HepG2 (cell line): Measurements from ENCODE around the gene POLR3K. TPM values are rescaled to one million over a fixed set of nuclear protein-coding genes. Genes with fewer than 3 reads are reported as not detected.
A peak's percentile ranks its signal among the peaks of the same experiment; 100 is the strongest.

Experiments used
- ATF7 ChIP-seq, 2 experiments: fragments of 450-650 bp in 1 of 2; sonication (generic) in 1 of 2; formaldehyde crosslinking in 1 of 2; IDR thresholded peaks; 2 replicates each; pipeline versions ENCODE4 v1.4.0 to v1.6.1; 2016 to 2020; ENCODE audit warnings: antibody characterized with exemption in 1 of 2, mild to moderate bottlenecking in 1 of 2, missing genetic modification reagents in 1 of 2
- BORCS8-MEF2B ChIP-seq: sonication (generic); formaldehyde crosslinking; IDR thresholded peaks from 2 replicates; pipeline ENCODE4 v1.8.0; 2022; ENCODE audit warnings: mild to moderate bottlenecking, missing genetic modification reagents
- FOXK1 ChIP-seq: sonication (generic); formaldehyde crosslinking; IDR thresholded peaks from 2 replicates; pipeline ENCODE4 v1.4.0; 2020; ENCODE audit warnings: low read depth, missing genetic modification reagents, borderline replicate concordance
- JUND ChIP-seq: sonication (generic); formaldehyde crosslinking; IDR thresholded peaks from 2 replicates; pipeline ENCODE4 v1.8.0; 2022; ENCODE audit warnings: mild to moderate bottlenecking, missing genetic modification reagents
- KDM5B ChIP-seq: sonication (generic); formaldehyde crosslinking; IDR thresholded peaks from 2 replicates; pipeline ENCODE4 v1.4.0; 2020; ENCODE audit warnings: missing genetic modification reagents, mild to moderate bottlenecking, borderline replicate concordance
- MXI1 ChIP-seq: IDR thresholded peaks from 3 replicates; pipeline ENCODE4 v1.6.1; 2012; ENCODE audit warnings: low read depth, low read length, inconsistent platforms, borderline replicate concordance
- NFATC3 ChIP-seq: sonication (generic); formaldehyde crosslinking; IDR thresholded peaks from 2 replicates; pipeline ENCODE4 v1.5.1; 2020; ENCODE audit warnings: mild to moderate bottlenecking, missing genetic modification reagents
- PAF1 ChIP-seq: IDR thresholded peaks from 2 replicates; pipeline ENCODE4 v1.6.1; 2016; ENCODE audit warnings: missing genetic modification reagents, missing compliant biosample characterization
- RFX5 ChIP-seq: IDR thresholded peaks from 2 replicates; pipeline ENCODE4 v1.6.1; 2011; ENCODE audit warnings: low read depth, low read length, improper control_type of control experiment
- SP4 ChIP-seq: sonication (generic); formaldehyde crosslinking; IDR thresholded peaks from 2 replicates; pipeline ENCODE4 v1.8.1; 2023; ENCODE audit warnings: mild to moderate bottlenecking, missing genetic modification reagents
- SPEN ChIP-seq: sonication (generic); formaldehyde crosslinking; IDR thresholded peaks from 2 replicates; pipeline ENCODE4 v1.5.1; 2020; ENCODE audit warnings: low read depth, mild to moderate bottlenecking, missing genetic modification reagents
- SRSF4 ChIP-seq: fragments of 200-400 bp; formaldehyde crosslinking; IDR thresholded peaks from one replicate; pipeline ENCODE4 v1.6.1; 2018; ENCODE audit warnings: mild to moderate bottlenecking, low read depth, low read length, moderate library complexity; ENCODE audit not compliant: poor library complexity, severe bottlenecking
- ZNF264 ChIP-seq: sonication (generic); formaldehyde crosslinking; IDR thresholded peaks from 2 replicates; pipeline ENCODE4 v1.4.0; 2020; ENCODE audit warnings: missing genetic modification reagents
- ZNF431 ChIP-seq: sonication (generic); formaldehyde crosslinking; IDR thresholded peaks from 2 replicates; pipeline ENCODE4 v1.9.0; 2022; ENCODE audit warnings: missing genetic modification reagents, low read depth, mild to moderate bottlenecking, borderline replicate concordance
- ZNF501 ChIP-seq: sonication (generic); formaldehyde crosslinking; IDR thresholded peaks from 2 replicates; pipeline ENCODE4 v1.5.1; 2020; ENCODE audit warnings: mild to moderate bottlenecking, moderate library complexity, missing genetic modification reagents
- ZNF619 ChIP-seq: sonication (generic); formaldehyde crosslinking; IDR thresholded peaks from 2 replicates; pipeline ENCODE4 v1.4.0; 2020; ENCODE audit warnings: mild to moderate bottlenecking, missing genetic modification reagents
- polyA plus RNA-seq, 8 experiments: library from polyadenylated mRNA; depleted of rRNA in 3 of 8; stranded (reverse) in 7 of 8; unstranded in 1 of 8; fragments of >200 nt; fragmentation: Illumina TruSeq in 4 of 8; extraction: Trizol in 4 of 8; gene quantifications; 2 replicates each; pipeline versions ENCODE4 v1.2.1 to v1.2.3, GENCODE V29; 2011 to 2016; ENCODE audit warnings: low read depth in 4 of 8, missing spikeins in 1 of 8, mixed read lengths in 1 of 8; ENCODE audit not compliant: insufficient read depth in 1 of 8
- total RNA-seq, 5 experiments: library from RNA; depleted of rRNA; stranded (reverse); fragments of >200 nt; fragmentation: Illumina TruSeq; extraction: Trizol; gene quantifications; 2 replicates each; pipeline ENCODE4 v1.2.3, GENCODE V29; 2016; ENCODE audit warnings: low read depth in 1 of 5
- TF ChIP-seq, protein P1 (sequence below): sonication (generic); formaldehyde crosslinking; IDR thresholded peaks from 2 replicates; pipeline ENCODE4 v1.4.0; 2020; ENCODE audit warnings: mild to moderate bottlenecking, missing genetic modification reagents, borderline replicate concordance
- TF ChIP-seq, protein P2 (sequence below): sonication (generic); formaldehyde crosslinking; conservative IDR thresholded peaks from 2 replicates; pipeline ENCODE4 v1.4.0; 2020; ENCODE audit warnings: missing genetic modification reagents
- TF ChIP-seq, protein P3 (sequence below): sonication (generic); formaldehyde crosslinking; IDR thresholded peaks from 2 replicates; pipeline ENCODE4 v1.4.0; 2020; ENCODE audit warnings: missing genetic modification reagents, low read depth, mild to moderate bottlenecking, borderline replicate concordance
- TF ChIP-seq, protein P4 (sequence below): sonication (generic); formaldehyde crosslinking; IDR thresholded peaks from 2 replicates; pipeline ENCODE4 v1.9.0; 2021; ENCODE audit warnings: missing genetic modification reagents, borderline replicate concordance
- TF ChIP-seq, protein P5 (sequence below): sonication (generic); formaldehyde crosslinking; IDR thresholded peaks from 2 replicates; pipeline ENCODE4 v1.4.0; 2020; ENCODE audit warnings: missing genetic modification reagents

Gene POLR3K
- total and polyA plus RNA-seq, 2 of the 13 experiments (the other 11 are each of a cell fraction or from before 2014, with no cell fraction given), result 14.8 to 18.8 TPM

DNA sequence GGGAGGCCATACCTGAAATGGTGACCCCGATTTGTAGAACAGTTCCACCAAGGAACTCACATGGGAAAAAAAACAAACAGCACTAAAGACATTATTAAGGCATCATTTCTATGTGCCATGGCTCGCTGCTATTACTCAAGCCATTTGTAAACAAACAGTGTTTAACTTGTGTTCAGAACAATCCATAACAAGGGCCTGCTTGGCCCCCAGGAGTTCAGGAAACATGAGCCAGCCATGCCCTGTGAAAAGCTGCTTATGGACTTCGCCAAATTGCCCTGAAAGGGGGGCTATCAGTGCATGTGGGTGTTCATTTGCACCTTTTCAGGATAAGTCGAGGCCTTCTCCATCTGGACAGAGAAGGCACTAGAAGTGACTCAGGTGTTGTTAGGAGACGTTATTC lies 8.0 kb downstream of the POLR3K start (continued):
- TF ChIP-seq, protein P1, sequence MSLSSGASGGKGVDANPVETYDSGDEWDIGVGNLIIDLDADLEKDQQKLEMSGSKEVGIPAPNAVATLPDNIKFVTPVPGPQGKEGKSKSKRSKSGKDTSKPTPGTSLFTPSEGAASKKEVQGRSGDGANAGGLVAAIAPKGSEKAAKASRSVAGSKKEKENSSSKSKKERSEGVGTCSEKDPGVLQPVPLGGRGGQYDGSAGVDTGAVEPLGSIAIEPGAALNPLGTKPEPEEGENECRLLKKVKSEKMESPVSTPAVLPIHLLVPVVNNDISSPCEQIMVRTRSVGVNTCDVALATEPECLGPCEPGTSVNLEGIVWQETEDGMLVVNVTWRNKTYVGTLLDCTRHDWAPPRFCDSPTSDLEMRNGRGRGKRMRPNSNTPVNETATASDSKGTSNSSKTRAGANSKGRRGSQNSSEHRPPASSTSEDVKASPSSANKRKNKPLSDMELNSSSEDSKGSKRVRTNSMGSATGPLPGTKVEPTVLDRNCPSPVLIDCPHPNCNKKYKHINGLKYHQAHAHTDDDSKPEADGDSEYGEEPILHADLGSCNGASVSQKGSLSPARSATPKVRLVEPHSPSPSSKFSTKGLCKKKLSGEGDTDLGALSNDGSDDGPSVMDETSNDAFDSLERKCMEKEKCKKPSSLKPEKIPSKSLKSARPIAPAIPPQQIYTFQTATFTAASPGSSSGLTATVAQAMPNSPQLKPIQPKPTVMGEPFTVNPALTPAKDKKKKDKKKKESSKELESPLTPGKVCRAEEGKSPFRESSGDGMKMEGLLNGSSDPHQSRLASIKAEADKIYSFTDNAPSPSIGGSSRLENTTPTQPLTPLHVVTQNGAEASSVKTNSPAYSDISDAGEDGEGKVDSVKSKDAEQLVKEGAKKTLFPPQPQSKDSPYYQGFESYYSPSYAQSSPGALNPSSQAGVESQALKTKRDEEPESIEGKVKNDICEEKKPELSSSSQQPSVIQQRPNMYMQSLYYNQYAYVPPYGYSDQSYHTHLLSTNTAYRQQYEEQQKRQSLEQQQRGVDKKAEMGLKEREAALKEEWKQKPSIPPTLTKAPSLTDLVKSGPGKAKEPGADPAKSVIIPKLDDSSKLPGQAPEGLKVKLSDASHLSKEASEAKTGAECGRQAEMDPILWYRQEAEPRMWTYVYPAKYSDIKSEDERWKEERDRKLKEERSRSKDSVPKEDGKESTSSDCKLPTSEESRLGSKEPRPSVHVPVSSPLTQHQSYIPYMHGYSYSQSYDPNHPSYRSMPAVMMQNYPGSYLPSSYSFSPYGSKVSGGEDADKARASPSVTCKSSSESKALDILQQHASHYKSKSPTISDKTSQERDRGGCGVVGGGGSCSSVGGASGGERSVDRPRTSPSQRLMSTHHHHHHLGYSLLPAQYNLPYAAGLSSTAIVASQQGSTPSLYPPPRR (CRISPR knock-in tag), result peak; percentile 50; the same call in 1 of the 2 replicates
- TF ChIP-seq, protein P2, sequence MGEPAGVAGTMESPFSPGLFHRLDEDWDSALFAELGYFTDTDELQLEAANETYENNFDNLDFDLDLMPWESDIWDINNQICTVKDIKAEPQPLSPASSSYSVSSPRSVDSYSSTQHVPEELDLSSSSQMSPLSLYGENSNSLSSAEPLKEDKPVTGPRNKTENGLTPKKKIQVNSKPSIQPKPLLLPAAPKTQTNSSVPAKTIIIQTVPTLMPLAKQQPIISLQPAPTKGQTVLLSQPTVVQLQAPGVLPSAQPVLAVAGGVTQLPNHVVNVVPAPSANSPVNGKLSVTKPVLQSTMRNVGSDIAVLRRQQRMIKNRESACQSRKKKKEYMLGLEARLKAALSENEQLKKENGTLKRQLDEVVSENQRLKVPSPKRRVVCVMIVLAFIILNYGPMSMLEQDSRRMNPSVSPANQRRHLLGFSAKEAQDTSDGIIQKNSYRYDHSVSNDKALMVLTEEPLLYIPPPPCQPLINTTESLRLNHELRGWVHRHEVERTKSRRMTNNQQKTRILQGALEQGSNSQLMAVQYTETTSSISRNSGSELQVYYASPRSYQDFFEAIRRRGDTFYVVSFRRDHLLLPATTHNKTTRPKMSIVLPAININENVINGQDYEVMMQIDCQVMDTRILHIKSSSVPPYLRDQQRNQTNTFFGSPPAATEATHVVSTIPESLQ, result no peak
- TF ChIP-seq SP4 (CRISPR knock-in tag) (no peak), ZNF431 (CRISPR knock-in tag) (no peak), PAF1 (CRISPR knock-in tag) (no peak), ATF7 (IDR thresholded peaks at IDR 0.05) (no peak), ATF7 (CRISPR knock-in tag; IDR thresholded peaks at IDR 0.05) (no peak), FOXK1 (CRISPR knock-in tag) (peak; percentile 77), ZNF619 (CRISPR knock-in tag) (no peak), SPEN (CRISPR knock-in tag) (no peak), SRSF4 (no peak), ZNF501 (CRISPR knock-in tag) (no peak), BORCS8-MEF2B (CRISPR knock-in tag) (no peak), KDM5B (CRISPR knock-in tag) (no peak), RFX5 (no peak), MXI1 (peak; percentile 41; the same call in 1 of the 3 replicates), NFATC3 (CRISPR knock-in tag) (no peak), ZNF264 (no peak), JUND (CRISPR knock-in tag) (no peak)
- TF ChIP-seq, protein P3, sequence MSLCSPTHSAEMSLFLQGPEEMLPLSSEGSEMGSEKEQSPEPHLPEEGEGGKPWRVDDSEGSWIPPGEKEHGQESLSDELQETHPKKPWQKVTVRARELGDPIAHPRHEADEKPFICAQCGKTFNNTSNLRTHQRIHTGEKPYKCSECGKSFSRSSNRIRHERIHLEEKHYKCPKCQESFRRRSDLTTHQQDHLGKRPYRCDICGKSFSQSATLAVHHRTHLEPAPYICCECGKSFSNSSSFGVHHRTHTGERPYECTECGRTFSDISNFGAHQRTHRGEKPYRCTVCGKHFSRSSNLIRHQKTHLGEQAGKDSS (CRISPR knock-in tag), result no peak
- TF ChIP-seq, protein P4, sequence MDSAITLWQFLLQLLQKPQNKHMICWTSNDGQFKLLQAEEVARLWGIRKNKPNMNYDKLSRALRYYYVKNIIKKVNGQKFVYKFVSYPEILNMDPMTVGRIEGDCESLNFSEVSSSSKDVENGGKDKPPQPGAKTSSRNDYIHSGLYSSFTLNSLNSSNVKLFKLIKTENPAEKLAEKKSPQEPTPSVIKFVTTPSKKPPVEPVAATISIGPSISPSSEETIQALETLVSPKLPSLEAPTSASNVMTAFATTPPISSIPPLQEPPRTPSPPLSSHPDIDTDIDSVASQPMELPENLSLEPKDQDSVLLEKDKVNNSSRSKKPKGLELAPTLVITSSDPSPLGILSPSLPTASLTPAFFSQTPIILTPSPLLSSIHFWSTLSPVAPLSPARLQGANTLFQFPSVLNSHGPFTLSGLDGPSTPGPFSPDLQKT (CRISPR knock-in tag), result no peak
- TF ChIP-seq, protein P5, sequence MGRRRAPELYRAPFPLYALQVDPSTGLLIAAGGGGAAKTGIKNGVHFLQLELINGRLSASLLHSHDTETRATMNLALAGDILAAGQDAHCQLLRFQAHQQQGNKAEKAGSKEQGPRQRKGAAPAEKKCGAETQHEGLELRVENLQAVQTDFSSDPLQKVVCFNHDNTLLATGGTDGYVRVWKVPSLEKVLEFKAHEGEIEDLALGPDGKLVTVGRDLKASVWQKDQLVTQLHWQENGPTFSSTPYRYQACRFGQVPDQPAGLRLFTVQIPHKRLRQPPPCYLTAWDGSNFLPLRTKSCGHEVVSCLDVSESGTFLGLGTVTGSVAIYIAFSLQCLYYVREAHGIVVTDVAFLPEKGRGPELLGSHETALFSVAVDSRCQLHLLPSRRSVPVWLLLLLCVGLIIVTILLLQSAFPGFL (CRISPR knock-in tag), result no peak
